ENCODE data around the gene OR5A2. TPM values are rescaled to one million over a fixed set of nuclear protein-coding genes. Genes with fewer than 3 reads are reported as not detected.
A peak's percentile ranks its signal among the peaks of the same experiment; 100 is the strongest.

The OR5A2 gene, protein sequence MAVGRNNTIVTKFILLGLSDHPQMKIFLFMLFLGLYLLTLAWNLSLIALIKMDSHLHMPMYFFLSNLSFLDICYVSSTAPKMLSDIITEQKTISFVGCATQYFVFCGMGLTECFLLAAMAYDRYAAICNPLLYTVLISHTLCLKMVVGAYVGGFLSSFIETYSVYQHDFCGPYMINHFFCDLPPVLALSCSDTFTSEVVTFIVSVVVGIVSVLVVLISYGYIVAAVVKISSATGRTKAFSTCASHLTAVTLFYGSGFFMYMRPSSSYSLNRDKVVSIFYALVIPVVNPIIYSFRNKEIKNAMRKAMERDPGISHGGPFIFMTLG
- not detected in 2 replicates for total RNA-seq

DNA sequence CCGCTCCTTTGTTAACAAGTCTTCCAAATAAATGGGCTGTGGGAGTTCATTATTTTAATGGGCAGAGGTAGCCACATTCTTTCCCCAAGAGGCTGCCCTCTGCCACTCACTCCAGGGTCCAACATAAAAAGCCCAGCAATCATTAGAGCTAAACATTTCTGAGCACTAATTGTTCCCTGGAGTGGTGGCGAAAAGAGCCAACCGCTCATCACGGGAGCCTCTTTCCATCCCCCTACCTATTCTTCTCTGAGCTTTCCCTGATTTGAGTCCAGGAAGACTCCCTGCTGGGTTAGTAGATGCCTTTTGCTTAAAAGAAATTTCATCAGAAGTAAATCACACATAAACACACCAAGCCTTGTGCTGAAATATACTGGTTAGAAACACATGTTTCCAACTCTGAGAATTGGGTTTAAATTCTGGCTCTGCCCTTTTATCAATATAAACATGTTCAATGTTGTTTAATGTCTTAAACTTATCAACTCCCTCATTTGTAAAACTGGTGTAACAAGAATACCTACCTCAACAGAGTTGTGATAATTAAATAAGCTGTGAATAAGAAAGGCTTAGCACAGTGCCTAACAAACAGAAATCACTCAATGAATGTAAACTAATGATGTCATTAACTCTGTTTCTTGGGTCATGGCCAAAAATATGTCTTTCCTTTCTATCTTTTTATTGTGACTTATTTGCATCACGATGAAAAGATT, at the start of gene OR5A2:
TSS of gene OR5A2 (minus strand) at position 53 of the 707 bp plus-strand sequence. CDS start 3,460 bp downstream, outside the sequence.
- Histone ChIP-seq H3K36me3 (ENCODE audit: insufficient read depth, low read length) (no peaks in the 10 kb centered on the region), H4K20me1 (ENCODE audit: insufficient read depth, low read length) (no peaks in the 10 kb centered on the region), H3K27ac (ENCODE audit: low read depth, low read length) (no peak within 1 kb of the TSS), H3K4me3 (ENCODE audit: insufficient read depth, low read length) (no peak within 1 kb of the TSS), H3K9me3 (ENCODE audit: low read depth, low read length) (no peaks in the 10 kb centered on the region), H3K4me2 (ENCODE audit: insufficient read depth, low read length) (no peak within 1 kb of the TSS), H3K27me3 (ENCODE audit: insufficient read depth, low read length) (no peaks in the 10 kb centered on the region), H3K4me1 (ENCODE audit: insufficient read depth, low read length) (no peaks in the 10 kb centered on the region), H2AFZ (ENCODE audit: low read length) (no peak within 1 kb of the TSS), H3K79me2 (ENCODE audit: insufficient read depth, low read length) (no peaks in the 10 kb centered on the region)
- TF ChIP-seq, protein P1, sequence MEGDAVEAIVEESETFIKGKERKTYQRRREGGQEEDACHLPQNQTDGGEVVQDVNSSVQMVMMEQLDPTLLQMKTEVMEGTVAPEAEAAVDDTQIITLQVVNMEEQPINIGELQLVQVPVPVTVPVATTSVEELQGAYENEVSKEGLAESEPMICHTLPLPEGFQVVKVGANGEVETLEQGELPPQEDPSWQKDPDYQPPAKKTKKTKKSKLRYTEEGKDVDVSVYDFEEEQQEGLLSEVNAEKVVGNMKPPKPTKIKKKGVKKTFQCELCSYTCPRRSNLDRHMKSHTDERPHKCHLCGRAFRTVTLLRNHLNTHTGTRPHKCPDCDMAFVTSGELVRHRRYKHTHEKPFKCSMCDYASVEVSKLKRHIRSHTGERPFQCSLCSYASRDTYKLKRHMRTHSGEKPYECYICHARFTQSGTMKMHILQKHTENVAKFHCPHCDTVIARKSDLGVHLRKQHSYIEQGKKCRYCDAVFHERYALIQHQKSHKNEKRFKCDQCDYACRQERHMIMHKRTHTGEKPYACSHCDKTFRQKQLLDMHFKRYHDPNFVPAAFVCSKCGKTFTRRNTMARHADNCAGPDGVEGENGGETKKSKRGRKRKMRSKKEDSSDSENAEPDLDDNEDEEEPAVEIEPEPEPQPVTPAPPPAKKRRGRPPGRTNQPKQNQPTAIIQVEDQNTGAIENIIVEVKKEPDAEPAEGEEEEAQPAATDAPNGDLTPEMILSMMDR (IDR thresholded peaks at IDR 0.05; ENCODE audit: extremely low read depth, low read depth, low read length) = no peak
- DNase-seq (ENCODE audit: insufficient read length, low spot score, missing footprints) = peak; percentile 4

DNA sequence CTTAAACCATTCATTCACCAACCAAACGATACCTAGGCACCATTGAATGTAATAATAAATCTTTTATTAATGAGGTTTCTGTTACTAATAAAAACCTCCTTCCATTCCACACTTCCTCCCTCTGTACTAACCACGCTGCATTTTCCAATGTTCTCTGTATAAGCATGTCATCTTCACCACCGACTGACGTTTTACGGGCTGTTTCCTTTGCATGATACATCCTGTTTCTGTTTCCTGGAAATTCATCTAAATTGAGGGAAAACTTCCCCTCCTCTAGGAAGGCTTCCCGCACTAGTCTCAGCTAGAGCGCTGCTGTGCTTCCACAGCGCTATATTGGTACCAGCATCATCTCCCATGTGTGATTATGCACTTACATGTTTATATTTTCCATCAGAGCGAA, 49.0 kb upstream of the OR5A2 start:
- Histone ChIP-seq H3K36me3 (ENCODE audit: insufficient read depth, low read length) (no peaks in the 10 kb centered on the region), H3K27ac (ENCODE audit: low read depth, low read length) (no peak overlapping the region), H3K9me3 (ENCODE audit: low read depth, low read length) (no peaks in the 10 kb centered on the region), H3K27me3 (ENCODE audit: insufficient read depth, low read length) (no peaks in the 10 kb centered on the region), H3K4me2 (ENCODE audit: insufficient read depth, low read length) (no peak overlapping the region), H3K4me1 (ENCODE audit: insufficient read depth, low read length) (no peaks in the 10 kb centered on the region), H3K4me3 (ENCODE audit: insufficient read depth, low read length) (no peak overlapping the region), H3K79me2 (ENCODE audit: insufficient read depth, low read length) (no peaks in the 10 kb centered on the region), H2AFZ (ENCODE audit: low read length) (no peak overlapping the region), H4K20me1 (ENCODE audit: insufficient read depth, low read length) (no peaks in the 10 kb centered on the region)
- TF ChIP-seq, protein P1 (IDR thresholded peaks at IDR 0.05; ENCODE audit: extremely low read depth, low read depth, low read length) = no peak
- DNase-seq (ENCODE audit: insufficient read length, low spot score, missing footprints) = no peak

DNA sequence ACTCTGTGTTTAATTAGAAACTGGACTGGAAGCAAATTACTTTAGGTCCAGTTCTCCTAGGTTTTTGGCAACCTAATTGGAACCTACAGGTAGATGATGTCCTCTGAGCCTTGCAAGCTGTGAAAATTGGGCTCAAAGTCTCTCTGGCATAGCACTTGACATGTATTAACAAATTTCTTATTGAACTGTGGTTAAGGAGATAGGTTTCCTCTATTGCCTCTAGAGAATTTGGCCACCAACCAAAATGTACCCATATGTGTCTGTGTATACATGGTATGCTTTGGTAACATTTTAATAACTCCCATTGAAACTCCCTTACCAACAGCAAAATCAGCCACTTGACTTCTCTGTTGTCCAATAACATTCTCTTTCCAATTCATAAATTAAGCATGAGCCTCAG, 46.8 kb upstream of the OR5A2 start, which contains the start of gene OR4D10:
TSS of gene OR4D10 (plus strand) at position 301 of the 400 bp plus-strand sequence. CDS start 4,115 bp downstream, outside the sequence.
- Histone ChIP-seq H2AFZ (ENCODE audit: low read length) (no peak within 1 kb of the TSS), H3K36me3 (ENCODE audit: insufficient read depth, low read length) (no peaks in the 10 kb centered on the region), H3K27me3 (ENCODE audit: insufficient read depth, low read length) (no peaks in the 10 kb centered on the region), H3K27ac (ENCODE audit: low read depth, low read length) (no peak within 1 kb of the TSS), H3K4me3 (ENCODE audit: insufficient read depth, low read length) (no peak within 1 kb of the TSS), H3K4me1 (ENCODE audit: insufficient read depth, low read length) (no peaks in the 10 kb centered on the region), H3K9me3 (ENCODE audit: low read depth, low read length) (no peaks in the 10 kb centered on the region), H3K79me2 (ENCODE audit: insufficient read depth, low read length) (no peaks in the 10 kb centered on the region), H3K4me2 (ENCODE audit: insufficient read depth, low read length) (no peak within 1 kb of the TSS), H4K20me1 (ENCODE audit: insufficient read depth, low read length) (no peaks in the 10 kb centered on the region)
- TF ChIP-seq, protein P1 (IDR thresholded peaks at IDR 0.05; ENCODE audit: extremely low read depth, low read depth, low read length) = no peak
- DNase-seq (ENCODE audit: insufficient read length, low spot score, missing footprints) = no peak

DNA sequence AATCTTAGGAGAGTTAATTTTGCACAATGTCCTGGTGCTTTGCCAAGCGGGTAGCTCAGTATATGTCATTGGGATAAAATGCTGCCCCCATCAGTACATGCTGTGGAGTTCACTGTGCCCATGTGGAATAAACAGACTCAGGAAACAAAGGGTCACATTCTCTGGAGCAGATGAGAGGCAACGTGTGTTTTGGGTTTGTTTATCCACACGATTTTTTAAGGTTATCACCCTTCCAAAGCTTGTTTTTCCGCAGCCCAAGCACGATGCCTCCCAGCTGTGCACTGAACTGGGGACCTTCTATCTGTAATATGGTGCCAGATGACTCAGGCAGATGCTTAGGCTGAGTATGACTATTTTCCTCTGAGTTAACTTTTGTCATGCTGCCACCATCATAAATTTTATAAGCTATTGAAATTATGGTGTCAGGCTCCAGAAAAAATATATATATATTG, 37.0 kb upstream of the OR5A2 start:
- Histone ChIP-seq H3K4me2 (ENCODE audit: insufficient read depth, low read length) (peak overlapping the region; percentile 3), H4K20me1 (ENCODE audit: insufficient read depth, low read length) (no peaks in the 10 kb centered on the region), H3K79me2 (ENCODE audit: insufficient read depth, low read length) (no peaks in the 10 kb centered on the region), H3K27me3 (ENCODE audit: insufficient read depth, low read length) (no peaks in the 10 kb centered on the region), H3K27ac (ENCODE audit: low read depth, low read length) (no peak overlapping the region), H3K4me3 (ENCODE audit: insufficient read depth, low read length) (no peak overlapping the region), H3K36me3 (ENCODE audit: insufficient read depth, low read length) (no peaks in the 10 kb centered on the region), H3K4me1 (ENCODE audit: insufficient read depth, low read length) (no peaks in the 10 kb centered on the region), H3K9me3 (ENCODE audit: low read depth, low read length) (no peaks in the 10 kb centered on the region), H2AFZ (ENCODE audit: low read length) (no peak overlapping the region)
- no peak for DNase-seq (ENCODE audit: insufficient read length, low spot score, missing footprints)
- TF ChIP-seq, protein P1 (IDR thresholded peaks at IDR 0.05; ENCODE audit: extremely low read depth, low read depth, low read length) = peak; percentile 4
